Tibial artery (tissue), 4 donors: ENCODE data around the gene MAPK8.
"Not testable (repeated sequence)": the region's sequence is repeated elsewhere in the genome, so short reads cannot be mapped to it uniquely, and the experiment has no call there.

Experiments used
- DNase-seq, 2 donors: peaks; one replicate each; pipeline ENCODE4 v3.0.0-alpha.2; 2019
- H3K27ac ChIP-seq, 2 donors: fragments of 200-600 bp; sonication (generic) in 1 of 2; 1 replicate in 1 of 2; 2 replicates in 1 of 2; pipeline ENCODE4 v1.5.1; 2018 to 2019; ENCODE audit warnings: mild to moderate bottlenecking in 1 of 2
- H3K27me3 ChIP-seq, 2 donors: fragments of 200-600 bp; sonication (generic) in 1 of 2; one replicate each; pipeline versions ENCODE4 v1.5.1 to v1.6.0; 2016 to 2019
- H3K36me3 ChIP-seq, 3 donors: fragments of 200-600 bp; sonication (generic) in 2 of 3; one replicate each; pipeline ENCODE4 v1.5.1; 2016 to 2019; ENCODE audit warnings: mild to moderate bottlenecking in 2 of 3
- H3K4me1 ChIP-seq, 4 donors: fragments of 200-600 bp; sonication (generic) in 2 of 4; 1 replicate in 3 of 4; 2 replicates in 1 of 4; pipeline ENCODE4 v1.5.1; 2016 to 2019
- H3K4me3 ChIP-seq, 2 donors: fragments of 200-600 bp; sonication (generic) in 1 of 2; 1 replicate in 1 of 2; 2 replicates in 1 of 2; pipeline ENCODE4 v1.5.1; 2018 to 2019; ENCODE audit warnings: mild to moderate bottlenecking in 2 of 2
- H3K9me3 ChIP-seq, 3 donors: fragments of 200-600 bp; sonication (generic) in 1 of 3; one replicate each; pipeline ENCODE4 v1.5.1; 2016 to 2019
- CTCF ChIP-seq, 2 experiments: fragments of 200-600 bp in 1 of 2; fragments of 450-650 bp in 1 of 2; IDR thresholded peaks; one replicate each; pipeline ENCODE4 v1.5.1; 2017 to 2019; ENCODE audit warnings: antibody characterized with exemption in 2 of 2, mild to moderate bottlenecking in 1 of 2, moderate library complexity in 1 of 2
- intact Hi-C: fragments of 100-400 bp; cut with DNase I; formaldehyde crosslinking; loops from one replicate; pipeline ENCODE4 v1.15.0; 2023; ENCODE audit warnings: low total_unique reads

MAPK8 gene

GRCh38 chr10:48272682-48273081 lies 33.8 kb upstream of the MAPK8 start:
- Histone ChIP-seq H3K36me3 (no peaks in the 10 kb centered on the region), H3K4me3 (no peak overlapping the region), H3K27ac (no peak overlapping the region)

GRCh38 chr10:48273741-48274140 lies 32.7 kb upstream of the MAPK8 start:
- Histone ChIP-seq H3K4me3 (no peak overlapping the region), H3K27ac (no peak overlapping the region), H3K27me3 (no peaks in the 10 kb centered on the region), H3K9me3 (no peaks in the 10 kb centered on the region), H3K4me1 (no peaks in the 10 kb centered on the region), H3K36me3 (no peaks in the 10 kb centered on the region)
- no peak for DNase-seq
- intact Hi-C loops, result no loop called here
- TF ChIP-seq CTCF (IDR thresholded peaks at IDR 0.05), result no peak

More at GRCh38 chr10:48272682-48273081, 33.8 kb upstream of the MAPK8 start:
- no peaks in the 10 kb centered on the region for H3K4me1 ChIP-seq
- intact Hi-C loops, result no loop called here
- no peaks in the 10 kb centered on the region for H3K27me3 ChIP-seq
- H3K9me3 ChIP-seq, result no peaks in the 10 kb centered on the region
- TF ChIP-seq CTCF (IDR thresholded peaks at IDR 0.05), result no peak
- DNase-seq, result no peak

GRCh38 chr10:48274636-48275035 lies 31.8 kb upstream of the MAPK8 start, which contains the start of gene FRMPD2:
FRMPD2 (minus strand) TSS chr10:48274696; CDS start chr10:48274567, 129 bp downstream.
- H3K4me3 ChIP-seq, result no peak within 1 kb of the TSS
- no peaks in the 10 kb centered on the region for H3K9me3 ChIP-seq
- TF ChIP-seq CTCF (IDR thresholded peaks at IDR 0.05), result no peak
- no peaks in the 10 kb centered on the region for H3K27me3 ChIP-seq
- intact Hi-C loops, result no loop called here
- DNase-seq, result no peak
- H3K4me1 ChIP-seq, result no peaks in the 10 kb centered on the region
- no peaks in the 10 kb centered on the region for H3K36me3 ChIP-seq
- H3K27ac ChIP-seq, result no peak within 1 kb of the TSS

GRCh38 chr10:48277093-48277492 lies 29.4 kb upstream of the MAPK8 start:
- Histone ChIP-seq H3K9me3 (peaks cover 0 to 9% (median 7%) of the 10 kb centered on the region in 3 donors), H3K4me1 (no peaks in the 10 kb centered on the region), H3K27ac (no peak overlapping the region), H3K4me3 (no peak overlapping the region), H3K27me3 (no peaks in the 10 kb centered on the region), H3K36me3 (no peaks in the 10 kb centered on the region)
- no peak for DNase-seq
- intact Hi-C loops, result no loop called here
- TF ChIP-seq CTCF (IDR thresholded peaks at IDR 0.05), result no peak

- no peak for TF ChIP-seq CTCF (IDR thresholded peaks at IDR 0.05)
- peaks cover 0 to 15% (median 11%) of the 10 kb centered on the region in 3 donors for H3K9me3 ChIP-seq
Observed at GRCh38 chr10:48279081-48279751, 27.3 kb upstream of the MAPK8 start.

GRCh38 chr10:48281697-48282096 lies 24.8 kb upstream of the MAPK8 start:
- H3K27me3 ChIP-seq, DNase-seq, H3K27ac ChIP-seq, intact Hi-C loops, H3K36me3 ChIP-seq, H3K4me3 ChIP-seq, H3K4me1 ChIP-seq: not testable (repeated sequence)
- peaks cover 0 to 18% (median 11%) of the 10 kb centered on the region in 3 donors for H3K9me3 ChIP-seq

More at GRCh38 chr10:48279081-48279751, 27.3 kb upstream of the MAPK8 start:
- Histone ChIP-seq H3K27me3 (no peaks in the 10 kb centered on the region), H3K4me1 (no peaks in the 10 kb centered on the region), H3K27ac (no peak overlapping the region), H3K36me3 (no peaks in the 10 kb centered on the region), H3K4me3 (no peak overlapping the region)
- intact Hi-C loops, result no loop called here
- no peak for DNase-seq
